Subcutaneous adipose tissue (tissue), 4 donors: ENCODE data around the gene MUCL1. TPM values are rescaled to one million over a fixed set of nuclear protein-coding genes. Genes with fewer than 3 reads are reported as not detected.

Source experiments
- total RNA-seq, 4 donors: library from RNA; depleted of rRNA; stranded (reverse); fragments of >200 nt; gene quantifications; one replicate each; pipeline ENCODE4 v1.1.0, GENCODE V29; 2016
- TF ChIP-seq, protein P1 (sequence below): fragments of 450-650 bp; IDR thresholded peaks from one replicate; pipeline ENCODE4 v1.5.1; 2016; ENCODE audit warnings: low read depth, mild to moderate bottlenecking, control low read depth, antibody characterized with exemption, moderate library complexity

The MUCL1 gene, protein sequence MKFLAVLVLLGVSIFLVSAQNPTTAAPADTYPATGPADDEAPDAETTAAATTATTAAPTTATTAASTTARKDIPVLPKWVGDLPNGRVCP
- total RNA-seq: not detected

DNA sequence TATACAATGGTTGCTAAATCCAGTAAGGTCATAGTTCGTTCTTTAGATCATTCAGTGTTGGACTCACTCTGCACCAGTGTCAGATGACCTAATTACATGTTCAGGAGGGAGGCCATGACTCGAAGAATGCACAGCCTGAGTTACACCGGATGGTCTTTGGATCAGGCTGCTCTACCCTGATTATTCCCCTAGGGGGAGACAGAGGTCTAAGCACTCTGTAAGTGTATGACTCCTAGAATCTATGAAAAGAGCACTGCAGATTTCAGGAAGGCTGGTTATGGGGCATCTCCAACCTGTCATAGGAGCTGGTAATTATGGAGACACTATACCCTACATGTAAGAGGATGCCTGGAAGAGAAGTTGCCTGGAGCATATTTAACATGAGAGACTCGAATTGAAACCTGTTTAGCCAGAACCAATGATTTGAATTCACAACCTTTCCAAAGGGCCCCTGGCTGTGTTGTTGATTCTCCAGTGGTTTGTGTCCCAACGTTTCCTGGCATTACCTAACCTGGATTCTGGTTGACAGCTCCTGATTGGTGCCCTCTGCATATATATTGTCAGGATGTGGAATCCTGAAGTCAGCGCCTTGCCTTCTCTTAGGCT is at the start of gene MUCL1:
Gene MUCL1, plus strand, starts transcription at position 584 of the 606 bp plus-strand sequence. CDS start 67 bp downstream, outside the sequence.
- TF ChIP-seq, protein P1, sequence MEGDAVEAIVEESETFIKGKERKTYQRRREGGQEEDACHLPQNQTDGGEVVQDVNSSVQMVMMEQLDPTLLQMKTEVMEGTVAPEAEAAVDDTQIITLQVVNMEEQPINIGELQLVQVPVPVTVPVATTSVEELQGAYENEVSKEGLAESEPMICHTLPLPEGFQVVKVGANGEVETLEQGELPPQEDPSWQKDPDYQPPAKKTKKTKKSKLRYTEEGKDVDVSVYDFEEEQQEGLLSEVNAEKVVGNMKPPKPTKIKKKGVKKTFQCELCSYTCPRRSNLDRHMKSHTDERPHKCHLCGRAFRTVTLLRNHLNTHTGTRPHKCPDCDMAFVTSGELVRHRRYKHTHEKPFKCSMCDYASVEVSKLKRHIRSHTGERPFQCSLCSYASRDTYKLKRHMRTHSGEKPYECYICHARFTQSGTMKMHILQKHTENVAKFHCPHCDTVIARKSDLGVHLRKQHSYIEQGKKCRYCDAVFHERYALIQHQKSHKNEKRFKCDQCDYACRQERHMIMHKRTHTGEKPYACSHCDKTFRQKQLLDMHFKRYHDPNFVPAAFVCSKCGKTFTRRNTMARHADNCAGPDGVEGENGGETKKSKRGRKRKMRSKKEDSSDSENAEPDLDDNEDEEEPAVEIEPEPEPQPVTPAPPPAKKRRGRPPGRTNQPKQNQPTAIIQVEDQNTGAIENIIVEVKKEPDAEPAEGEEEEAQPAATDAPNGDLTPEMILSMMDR: no peak

DNA sequence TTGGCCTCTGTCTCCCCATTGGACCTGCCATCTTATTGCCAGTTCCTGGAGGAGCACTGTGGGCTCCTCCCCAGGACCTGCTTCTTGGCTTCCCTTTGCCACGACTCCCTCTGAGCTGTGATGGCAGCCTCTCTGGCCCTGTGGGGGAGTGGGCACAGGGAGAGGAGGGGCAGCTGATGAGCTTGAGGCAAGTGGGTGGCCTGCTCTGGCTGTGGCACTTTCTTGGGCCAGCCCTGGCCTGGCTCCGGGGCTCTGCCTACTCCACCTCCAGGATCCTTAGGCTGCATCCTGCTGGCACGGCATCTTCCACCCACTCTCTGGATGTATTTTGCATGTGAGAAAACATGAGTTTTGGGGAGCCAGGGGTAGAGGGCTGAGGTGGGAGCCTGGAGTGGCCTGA is 32.6 kb upstream of the MUCL1 start:
- TF ChIP-seq, protein P1: no peak

DNA sequence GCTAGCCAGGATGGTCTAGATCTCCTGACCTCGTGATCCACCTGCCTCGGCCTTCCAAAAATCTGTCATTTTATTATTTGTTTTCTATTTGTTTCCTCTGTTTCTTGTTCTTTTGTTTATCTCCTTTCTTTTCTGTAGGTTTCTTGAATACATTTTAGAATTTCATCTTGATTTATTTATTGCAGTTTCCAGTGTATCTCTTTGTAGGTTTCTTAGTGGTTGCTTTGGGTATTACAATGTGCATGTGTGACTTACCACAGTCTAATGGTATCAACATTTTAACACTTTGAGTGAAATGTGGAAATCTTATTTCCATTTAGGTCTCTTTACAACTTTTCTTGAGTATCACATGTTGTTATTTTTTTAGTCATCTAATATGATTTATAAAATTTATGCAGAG is 29.9 kb upstream of the MUCL1 start:
- TF ChIP-seq, protein P1: no peak

DNA sequence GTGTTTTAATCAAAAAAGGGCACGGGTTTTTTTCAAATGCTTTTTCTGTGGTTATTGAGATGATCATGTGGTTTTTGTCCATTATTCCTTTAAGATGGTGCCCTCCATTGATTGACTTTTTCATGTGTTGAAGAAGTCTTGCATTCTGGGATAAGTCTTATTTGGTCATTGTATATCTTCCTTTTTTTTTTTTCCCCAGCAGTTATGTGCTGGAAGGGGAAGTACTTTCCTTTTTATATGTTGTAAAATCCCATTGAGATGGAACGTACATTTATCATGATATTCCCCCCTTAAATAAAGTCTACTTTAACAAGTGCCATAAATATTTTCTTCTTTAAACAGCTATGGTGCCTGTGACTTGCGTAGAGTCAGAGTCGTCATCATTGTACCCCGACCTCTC is 24.8 kb upstream of the MUCL1 start:
- TF ChIP-seq, protein P1: no peak

DNA sequence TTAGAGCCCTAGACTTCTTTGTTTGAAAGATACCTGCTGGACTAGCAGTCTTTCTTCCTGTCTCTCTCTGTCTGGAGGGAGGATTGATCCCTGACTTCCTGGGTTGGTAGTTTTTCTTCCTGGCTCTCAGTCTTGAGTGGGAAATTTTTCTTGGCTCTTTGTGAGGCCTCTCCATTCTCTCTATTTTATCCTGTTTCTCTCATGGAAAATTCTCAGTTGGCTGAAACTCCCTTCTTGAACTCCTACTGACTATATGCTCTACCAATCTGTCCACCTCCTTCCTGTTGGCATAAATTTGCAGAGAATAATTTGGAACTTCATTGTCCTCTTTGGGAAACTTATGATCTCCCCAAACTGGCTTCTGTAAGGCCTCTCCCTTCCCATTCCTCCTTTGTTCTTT is 24.1 kb upstream of the MUCL1 start:
- TF ChIP-seq, protein P1: no peak

DNA sequence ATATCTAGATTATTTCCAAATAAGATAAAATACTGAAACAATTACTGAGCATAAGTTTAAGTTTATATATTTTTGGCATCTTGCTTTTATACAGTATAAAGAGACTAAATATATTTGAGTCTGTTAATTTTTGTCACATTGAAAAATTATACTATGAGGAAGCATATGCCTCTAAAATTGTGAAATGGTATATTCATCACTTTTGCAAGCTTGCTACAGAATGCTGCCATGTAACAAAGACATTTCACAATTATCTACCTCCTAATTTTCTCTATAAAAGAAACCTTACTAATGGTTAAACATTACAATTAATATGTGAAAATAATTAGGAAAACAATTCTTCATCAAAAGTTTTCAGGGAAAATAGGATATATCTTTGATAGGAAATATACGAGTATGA is 22.7 kb upstream of the MUCL1 start:
- TF ChIP-seq, protein P1: no peak

DNA sequence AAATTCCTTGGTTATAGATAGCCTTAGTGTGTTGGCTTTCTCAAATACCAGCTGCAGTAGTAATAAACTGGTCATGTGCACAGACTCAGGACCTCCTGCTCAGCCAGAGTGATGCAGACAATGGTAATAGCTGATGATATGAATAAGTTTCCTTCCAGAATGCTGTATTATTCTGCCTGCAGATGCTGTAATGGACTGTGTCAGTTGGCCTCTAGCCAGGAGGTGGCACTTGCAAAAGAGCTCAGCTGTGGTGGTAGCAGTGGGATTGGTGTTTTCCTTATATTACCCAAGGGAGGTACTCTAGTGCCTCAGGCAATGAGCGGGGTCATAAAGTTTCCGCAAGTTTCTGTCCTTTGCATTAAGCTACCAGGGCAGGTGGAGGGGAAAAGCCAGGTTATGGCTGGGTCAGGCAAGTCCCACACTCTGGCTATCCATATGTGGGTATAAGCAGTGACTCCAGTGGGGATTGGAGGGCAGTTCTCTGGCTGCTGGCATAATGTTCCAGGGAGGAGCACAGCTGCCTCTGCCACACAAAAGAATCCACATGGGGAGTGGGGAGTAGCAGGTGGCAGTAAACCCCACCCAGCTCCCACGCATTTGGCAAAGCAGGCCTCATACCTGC is 14.0 kb upstream of the MUCL1 start:
- TF ChIP-seq, protein P1: no peak
